Measurements from ENCODE around the gene HYAL1.

Gene HYAL1

DNA sequence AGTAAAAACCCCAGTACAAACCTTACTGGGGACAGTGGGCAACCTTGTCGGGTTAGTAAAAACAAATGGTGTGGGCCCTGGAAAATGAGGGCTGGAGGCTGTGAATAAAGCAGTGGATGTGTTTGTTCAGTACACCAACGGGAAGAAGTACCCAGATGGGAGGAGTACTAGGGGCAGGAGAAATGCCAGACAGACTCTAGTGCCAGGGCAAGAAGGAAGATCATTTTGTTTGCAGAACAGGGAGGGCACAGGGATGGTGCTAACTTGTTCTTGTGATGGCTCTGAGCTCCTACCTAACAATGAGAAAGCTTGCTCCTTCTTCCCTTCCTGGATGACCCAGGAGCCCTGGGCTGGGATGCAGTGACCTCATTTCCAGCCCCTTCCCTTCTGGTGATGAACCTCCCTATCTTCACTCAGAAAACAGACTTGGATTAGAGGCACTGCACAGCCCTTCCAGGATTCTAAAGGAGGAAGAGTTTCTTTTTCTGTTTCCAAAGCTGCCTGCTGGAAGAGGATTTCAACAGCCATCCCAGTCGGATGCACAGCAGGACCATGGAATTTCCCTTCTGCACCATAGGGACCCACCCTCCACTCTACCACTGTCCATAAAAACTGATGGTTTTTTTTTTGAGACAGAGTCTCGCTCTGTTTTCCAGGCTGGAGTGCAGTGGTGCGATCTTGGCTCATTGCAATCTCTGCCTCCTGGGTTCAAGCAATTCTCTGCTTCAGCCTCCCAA, 31.1 kb upstream of the HYAL1 start:
- no peak for DNase-seq (ENCODE audit: low read depth, low spot score)

DNA sequence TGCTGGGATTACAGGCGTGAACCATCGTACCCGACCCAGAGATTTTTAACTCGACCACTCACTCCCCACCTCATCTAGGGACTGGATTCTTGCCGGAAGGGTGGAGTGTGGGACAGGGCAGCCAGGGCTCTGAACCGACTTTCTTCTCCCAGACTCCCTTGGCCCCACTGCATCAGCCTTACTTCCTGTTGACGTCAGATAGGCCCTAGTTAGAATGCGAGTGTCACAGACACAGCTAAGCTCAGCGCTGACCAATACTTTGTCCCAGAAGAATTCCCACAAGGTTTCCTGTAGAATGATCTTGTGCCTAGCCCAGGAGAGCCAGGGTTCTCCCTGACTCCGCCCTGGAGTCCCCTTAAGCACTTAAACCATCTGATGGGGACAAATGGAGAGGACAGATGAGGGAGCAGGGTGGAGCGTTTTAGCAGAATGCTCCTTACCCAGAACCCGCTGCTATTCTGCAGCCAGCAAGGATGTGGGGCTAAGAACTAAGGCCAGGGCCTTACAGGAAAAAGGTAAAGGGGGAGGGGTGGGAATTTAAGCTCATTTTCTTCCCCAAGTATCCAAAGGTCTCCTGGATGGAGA, 30.5 kb upstream of the HYAL1 start:
- no peak for DNase-seq (ENCODE audit: low read depth, low spot score)

DNA sequence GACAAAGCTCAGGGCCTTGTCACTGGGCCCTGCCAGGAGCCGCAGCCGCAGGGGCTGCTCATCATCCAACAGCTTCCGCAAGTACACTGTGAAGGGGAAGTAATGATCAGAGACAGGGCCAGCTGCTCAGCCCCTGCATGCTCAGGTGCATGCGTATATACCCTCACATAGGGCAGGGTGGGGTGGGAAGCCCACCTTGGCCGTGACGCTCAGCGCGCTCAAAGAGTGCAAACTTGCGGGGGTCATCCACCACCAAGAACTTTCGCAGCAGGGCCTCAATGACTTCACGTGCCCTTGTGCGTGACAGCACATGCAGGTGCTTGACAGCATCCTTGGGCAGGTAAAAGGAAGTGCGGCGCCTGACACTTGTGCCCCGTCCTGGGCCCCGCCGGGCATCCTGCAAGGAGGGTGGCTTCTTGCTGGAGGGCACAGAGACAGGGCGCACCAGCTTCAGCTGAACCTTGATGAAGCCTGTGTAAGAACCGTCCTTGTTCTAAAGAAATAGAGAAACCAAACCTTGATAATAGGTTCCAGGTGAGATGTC, 28.1 kb upstream of the HYAL1 start:
- DNase-seq (ENCODE audit: low read depth, low spot score), result no peak

DNA sequence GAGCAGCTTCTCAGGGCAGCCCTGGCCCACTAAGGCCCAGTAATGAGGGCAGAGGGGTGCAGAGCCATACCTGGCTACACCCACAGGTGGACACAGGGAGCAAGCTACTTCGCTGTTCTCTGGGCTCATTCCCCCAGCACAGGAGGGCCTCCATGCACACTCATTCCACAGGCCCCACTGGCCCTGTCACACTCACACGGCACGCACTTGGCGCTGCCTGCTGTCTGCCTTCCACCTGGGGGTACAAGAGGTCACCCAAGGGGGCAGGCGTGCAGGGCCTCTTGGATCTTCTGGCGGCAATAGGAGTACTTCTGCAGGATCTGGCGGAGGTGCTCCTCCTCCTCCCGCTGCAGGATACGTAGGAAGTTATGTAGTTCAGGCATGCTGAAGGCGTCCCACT, 27.0 kb upstream of the HYAL1 start:
- no peak for DNase-seq (ENCODE audit: low read depth, low spot score)

DNA sequence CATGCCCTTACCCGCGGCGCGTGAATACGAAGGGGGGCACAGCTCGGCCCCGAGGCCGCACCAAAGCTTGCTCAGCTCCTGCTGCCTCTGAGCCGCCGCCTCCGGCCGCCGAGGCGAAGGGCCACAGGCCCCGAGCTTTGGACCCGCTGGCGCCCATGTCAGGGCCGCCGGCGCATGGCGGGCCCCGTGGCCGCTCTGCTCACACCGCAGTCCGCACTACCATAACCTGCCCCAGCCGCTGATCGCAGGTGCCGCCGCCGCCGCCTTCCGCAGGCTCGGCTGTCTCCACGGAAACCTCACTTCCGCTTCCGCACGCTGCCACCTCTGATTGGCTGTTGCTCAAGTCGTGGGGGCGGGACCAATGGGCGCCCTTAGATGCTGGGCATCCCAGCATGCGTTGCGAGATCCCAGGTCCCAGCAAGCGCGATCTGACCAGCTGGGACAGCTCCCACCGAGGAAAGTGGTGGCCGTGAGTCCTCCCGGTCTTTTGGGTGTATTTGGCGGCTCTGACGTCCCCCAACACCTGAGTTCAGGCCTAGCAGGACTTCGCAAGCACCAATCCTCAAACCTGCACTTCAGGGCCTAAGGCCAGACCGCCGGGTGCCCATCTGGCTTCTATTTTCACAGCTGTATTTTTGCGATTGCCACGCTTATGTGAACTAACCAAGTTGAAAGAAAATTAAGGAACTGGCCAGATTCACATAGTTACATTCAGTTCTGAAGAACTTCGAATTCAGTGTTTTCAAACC, 24.7 kb upstream of the HYAL1 start, which contains the start of gene TUSC2:
TUSC2 (minus strand) TSS at position 281 of the 749 bp plus-strand sequence; CDS start at position 157, 124 bp downstream.
- peak; percentile 85 for DNase-seq (ENCODE audit: low read depth, low spot score)

DNA sequence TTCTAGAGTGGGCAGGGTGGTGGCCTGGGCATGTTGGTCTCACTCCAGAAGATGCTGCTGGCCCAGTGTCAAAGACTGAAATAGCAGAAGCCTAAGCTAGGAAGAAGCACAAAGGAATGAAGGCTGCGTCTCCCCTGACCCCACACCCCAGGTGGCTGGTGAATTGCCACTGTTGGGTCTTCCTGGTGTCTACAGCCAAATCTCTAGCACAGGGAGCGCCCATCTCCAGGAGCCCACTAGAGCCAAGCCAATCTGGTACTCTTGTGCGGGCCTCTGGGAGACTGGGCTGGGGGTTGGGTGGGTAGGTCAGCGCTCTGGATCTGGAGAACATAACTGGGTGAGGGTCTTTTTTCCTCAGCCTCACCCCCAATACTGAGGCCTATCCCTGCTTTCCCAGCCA, 23.8 kb upstream of the HYAL1 start:
- DNase-seq (ENCODE audit: low read depth, low spot score), result no peak

DNA sequence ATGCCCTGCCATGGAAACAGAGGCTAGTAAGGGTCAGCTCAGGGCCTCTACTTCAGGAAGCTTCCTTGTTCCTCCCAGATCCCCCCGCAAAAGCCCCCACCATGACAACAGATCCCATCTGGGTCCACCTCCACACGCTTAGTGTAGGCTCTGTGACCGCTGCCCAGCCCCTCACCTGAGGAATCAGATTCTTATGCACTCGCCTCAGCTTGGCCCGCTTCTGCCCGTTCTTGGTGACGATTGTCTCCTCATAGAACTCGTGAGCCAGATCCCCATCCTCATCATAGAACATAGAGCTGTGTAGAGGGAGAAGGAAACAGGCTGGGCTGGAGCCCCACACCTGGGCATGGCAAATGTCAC, 22.8 kb upstream of the HYAL1 start:
- no peak for DNase-seq (ENCODE audit: low read depth, low spot score)

DNA sequence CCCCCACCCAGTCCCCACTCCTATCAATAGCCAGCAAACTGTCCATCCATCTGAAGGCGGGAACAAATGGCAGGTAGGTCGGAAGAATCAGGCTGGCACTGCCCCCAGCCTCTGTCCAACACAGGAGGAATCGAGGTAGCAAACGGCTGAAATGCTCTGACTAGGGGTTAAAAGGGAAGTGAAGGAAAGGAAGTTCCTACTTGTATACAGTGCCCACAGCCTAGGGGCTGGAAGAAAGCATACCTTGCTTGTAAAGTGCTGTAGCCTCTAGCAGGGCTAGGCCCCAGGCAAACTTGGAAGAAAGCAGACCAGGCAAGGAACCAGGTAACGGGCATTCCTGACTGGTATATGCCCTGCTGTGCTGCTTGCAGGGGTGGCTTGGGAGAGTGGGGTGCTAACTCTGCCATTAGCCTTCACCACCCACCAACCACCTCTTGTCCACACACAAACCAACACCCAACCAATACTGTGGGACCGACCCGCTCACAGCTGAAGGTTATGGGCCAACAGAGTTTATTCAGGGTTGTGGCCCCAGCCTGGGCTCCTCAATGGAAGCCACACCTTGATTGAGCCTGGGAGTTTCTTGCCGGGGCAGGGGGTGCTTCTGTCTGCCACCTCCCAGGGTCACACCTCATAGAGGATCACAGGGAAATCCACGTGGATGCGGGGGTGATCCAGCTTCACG, 22.3 kb upstream of the HYAL1 start:
- no peak for DNase-seq (ENCODE audit: low read depth, low spot score)

DNA sequence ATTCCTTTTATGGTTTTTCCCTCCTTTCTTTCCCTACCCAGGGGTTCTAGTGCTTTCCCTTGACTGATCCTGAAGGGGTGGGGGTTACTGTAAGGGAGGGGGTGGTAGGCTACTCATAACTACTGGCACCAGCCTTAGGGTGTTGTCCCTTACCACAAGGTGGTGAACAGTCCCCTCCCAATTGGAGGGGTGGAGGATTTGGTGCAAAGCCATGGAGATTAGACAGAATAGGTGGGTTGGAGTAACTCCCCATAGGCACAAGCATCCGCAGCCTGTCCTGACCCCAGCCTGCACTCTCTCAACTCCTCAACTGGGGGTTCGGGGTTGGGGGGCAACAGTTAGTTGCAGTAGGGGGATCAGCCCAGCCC, 21.7 kb upstream of the HYAL1 start:
- DNase-seq (ENCODE audit: low read depth, low spot score), result no peak

DNA sequence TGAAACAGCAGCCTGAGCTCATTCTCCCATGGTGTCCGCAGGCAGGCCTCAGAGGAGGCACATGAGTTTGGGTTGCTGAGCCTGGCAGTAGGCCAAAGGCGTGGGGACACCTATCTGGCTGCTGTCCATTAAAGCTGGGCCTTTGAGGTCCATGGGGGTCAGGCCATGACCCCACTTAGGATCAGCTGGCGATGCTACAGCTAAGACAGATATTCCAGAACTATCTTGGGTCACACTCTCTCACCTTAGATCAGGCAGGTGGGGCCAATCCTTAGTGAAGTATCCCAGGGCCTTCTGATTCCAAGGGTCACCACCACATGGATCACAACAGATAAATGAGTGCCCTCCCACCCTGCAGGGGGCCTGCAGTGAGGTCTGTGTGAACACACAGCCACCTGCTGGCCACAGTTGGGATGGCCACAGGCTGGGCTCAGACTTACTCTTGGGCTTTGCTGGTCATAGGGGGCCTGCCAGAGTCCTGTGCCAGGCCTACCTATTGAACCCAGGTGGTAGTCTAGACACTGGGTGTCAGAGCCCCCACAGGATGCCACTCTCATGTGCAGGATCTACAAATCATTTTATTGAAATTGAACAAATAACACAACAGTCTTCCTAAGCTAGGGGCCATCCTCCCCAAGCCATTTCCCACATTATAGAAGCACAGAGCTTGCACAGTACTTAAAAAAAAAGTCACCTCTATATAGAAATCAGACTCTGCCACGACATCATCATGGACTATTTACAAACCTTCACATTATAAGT, 21.2 kb upstream of the HYAL1 start:
- no peak for DNase-seq (ENCODE audit: low read depth, low spot score)

DNA sequence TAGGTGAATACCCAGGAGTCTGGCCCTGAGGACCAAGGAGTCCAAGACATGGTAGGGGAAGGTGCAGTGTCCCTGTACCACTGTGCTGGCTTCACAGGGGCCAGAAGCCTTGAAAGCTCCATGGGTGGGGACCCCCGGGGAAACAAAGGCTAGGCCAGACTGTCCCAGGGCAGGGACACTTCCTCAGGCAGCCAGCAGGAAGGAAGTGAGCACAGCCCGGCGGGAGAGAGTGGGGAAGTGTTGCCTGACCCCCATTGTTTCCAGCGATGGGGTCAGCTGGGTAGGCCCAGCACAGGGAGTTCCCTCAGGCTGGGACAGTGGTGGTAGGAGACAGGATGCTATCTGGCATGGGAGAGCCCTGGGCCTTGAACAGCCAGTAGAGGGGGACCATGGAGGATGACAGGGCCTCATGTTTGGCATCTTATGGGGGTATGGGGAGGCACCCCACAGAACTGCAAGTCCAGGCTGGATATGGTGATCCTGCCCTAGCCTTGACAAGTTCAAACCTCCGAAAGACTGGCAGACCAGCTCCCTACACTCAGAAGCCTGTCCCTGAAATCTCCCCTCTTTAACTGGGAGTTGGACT, 20.3 kb upstream of the HYAL1 start:
- no peak for DNase-seq (ENCODE audit: low read depth, low spot score)

DNA sequence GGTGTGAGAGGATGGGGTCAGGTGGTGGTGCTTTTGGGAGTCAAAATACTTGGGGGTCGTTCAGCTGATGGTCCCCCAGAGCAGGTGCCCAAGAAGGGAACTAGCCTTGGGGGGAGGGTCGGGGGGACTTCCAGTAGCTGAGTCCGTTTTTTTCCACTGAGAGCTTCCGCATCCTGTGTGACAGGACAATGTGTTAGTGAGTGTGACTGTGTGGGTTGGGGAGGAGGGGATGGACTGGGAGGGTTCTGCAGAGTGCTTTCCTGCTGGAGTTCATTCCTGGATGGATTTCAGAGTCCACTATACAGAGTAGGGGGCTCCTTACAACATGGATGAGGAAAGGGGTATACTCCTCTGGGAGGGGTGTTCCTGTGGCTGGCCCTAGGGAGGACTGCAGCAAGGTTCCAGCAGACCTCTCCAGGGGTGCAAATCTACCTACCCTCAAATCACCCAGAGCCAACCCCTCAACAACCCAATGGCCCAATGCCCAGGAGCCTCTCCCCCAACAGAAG, 19.8 kb upstream of the HYAL1 start:
- no peak for DNase-seq (ENCODE audit: low read depth, low spot score)

DNA sequence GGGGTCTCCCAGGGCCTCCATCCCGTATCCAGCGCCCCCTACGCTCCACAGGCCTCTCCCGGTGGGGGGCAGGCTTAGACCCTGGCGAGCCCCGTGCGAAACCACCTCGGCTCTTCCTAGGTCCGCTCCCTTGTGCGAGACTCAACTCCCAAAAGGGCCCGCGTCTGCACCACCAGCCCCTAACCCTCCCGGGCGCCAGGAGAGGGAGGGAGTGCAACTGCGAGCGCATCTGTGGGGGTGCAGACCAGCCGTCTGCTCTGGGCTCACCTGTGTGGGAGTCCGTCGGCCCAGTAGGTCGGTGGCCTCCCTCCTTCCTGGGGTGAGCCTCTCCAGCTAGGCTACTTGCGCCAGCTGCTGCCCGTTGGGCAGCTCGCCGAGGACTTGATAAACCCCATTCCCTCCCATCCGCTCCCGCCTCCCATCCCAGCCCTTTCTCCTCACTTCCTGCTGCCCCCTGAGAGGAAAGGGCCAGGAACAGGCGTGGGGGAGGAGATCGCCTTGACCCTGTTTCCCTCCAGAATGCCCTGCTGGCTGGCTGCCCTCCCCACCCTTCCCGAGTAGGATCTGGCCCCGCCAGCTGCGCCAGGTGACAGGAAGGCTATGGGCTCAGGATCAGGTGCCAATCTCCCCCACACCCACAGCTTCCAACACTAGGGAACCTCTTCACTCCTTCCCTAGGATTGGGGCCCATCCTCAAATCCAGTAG, 19.2 kb upstream of the HYAL1 start, which contains the start of gene HYAL2:
HYAL2 (minus strand) TSS at position 360 of the 706 bp plus-strand sequence. CDS start 2,256 bp downstream, outside the sequence.
- DNase-seq (ENCODE audit: low read depth, low spot score), result no peak

DNA sequence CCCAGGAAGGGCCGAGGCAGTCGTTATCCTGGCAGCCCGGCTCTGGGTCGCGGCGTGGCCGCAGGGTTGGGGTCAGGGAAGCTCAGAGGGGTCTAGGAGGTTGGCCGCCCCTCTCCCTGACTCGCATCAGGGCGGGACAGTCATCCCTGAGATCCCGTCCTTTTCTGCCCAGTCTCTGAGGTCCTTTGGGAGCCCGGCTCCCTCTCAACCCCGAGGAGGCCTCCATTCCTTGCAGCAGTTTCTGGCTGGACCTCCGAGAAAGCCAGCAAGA, 18.7 kb upstream of the HYAL1 start:
- no peak for DNase-seq (ENCODE audit: low read depth, low spot score)

DNA sequence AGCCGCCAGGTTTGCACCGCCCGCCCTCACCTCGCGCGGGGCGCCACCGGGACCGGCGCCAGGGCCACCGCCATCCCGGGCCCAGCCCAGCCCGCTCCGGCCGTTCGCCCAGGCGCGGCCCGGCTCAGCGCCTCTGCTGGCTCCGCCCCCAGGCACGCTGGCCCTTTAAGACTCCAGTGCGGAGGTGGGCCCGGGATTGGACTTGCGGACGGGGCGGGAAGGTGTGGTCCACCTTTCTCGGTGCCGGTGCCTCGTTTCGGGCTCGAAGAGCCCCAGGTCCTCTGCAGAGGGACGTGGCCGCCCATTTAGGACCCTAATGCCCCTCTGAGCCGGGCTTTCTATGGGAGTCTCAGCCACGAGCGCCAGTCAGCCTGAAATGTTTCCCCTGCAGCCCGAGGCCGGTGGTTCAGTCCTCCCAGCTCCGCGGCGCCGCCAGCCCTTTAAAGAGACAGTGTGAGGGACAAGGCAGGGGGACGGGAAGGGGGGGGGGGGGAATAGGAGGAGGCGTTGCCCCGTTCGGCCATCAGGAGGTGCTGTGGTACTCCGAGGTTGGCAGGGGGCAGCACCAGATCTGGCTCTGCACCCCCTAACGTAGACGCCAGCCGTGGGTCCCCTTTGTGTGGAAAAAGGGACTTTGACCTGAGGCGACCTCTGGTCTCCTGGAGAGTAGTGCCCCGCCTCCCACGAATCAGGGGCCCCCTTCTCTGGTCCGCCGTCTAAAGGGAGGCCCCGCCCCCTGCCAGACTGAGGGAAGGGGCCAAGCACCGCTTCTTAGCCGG, 18.2 kb upstream of the HYAL1 start:
- DNase-seq (ENCODE audit: low read depth, low spot score), result peak; percentile 71

DNA sequence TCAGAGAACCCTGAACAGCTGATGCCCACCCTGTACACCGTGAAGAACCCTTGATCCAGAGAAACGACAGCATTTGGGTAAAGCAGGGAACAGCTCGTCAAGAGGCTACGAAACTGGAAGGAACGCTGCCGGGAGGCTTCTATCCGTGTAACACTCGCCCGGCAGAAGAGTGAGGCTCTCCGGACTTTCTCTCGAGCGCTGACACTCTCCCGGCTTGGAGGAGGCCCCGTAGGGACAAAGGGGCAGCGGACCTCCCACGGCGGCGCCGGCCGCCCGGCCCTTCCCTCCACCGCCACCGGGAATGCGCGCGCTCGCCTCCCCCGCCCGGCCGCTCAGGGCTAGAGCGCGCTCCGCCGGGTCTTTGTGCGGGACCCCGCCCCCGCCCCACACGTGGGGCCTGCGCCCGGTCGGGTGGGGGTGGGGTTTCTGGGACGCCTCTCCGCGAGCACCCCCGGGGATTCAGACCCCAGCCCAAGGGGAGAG, 17.5 kb upstream of the HYAL1 start:
- no peak for DNase-seq (ENCODE audit: low read depth, low spot score)

DNA sequence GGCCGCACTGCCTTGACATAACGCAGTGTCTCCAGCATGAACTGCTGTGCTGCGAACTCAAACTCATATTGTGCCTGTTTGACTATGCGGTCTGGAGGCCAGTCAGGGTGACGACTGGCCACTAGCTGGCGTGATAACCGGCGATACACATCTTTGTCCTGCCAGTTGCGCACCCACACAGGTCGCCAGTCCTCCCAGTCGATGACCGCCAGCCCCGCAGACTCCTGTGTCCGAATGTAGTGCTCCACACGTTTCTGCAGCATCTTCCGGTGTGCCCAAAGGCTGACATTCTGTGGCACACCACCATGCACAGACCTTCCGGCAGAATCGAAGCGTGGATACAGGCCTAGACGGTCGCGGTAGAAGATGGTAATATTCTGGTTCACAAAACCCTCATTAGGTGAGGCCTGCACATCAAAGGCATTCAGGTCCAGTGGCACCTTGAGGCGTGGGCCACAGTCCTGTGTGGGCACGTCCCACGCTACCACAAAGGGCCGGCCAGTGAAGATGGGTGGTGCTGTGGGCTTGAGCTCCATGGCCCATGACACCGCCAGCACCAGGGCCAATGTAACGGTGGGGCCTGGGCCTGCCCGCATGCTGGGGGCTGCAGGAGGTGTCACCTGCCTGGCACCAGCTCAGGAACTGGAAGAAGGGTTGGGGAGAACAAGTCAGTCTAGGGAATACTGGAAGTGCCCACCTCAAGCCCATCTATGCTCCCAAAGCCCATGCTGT, 16.7 kb upstream of the HYAL1 start:
- DNase-seq (ENCODE audit: low read depth, low spot score), result no peak

DNA sequence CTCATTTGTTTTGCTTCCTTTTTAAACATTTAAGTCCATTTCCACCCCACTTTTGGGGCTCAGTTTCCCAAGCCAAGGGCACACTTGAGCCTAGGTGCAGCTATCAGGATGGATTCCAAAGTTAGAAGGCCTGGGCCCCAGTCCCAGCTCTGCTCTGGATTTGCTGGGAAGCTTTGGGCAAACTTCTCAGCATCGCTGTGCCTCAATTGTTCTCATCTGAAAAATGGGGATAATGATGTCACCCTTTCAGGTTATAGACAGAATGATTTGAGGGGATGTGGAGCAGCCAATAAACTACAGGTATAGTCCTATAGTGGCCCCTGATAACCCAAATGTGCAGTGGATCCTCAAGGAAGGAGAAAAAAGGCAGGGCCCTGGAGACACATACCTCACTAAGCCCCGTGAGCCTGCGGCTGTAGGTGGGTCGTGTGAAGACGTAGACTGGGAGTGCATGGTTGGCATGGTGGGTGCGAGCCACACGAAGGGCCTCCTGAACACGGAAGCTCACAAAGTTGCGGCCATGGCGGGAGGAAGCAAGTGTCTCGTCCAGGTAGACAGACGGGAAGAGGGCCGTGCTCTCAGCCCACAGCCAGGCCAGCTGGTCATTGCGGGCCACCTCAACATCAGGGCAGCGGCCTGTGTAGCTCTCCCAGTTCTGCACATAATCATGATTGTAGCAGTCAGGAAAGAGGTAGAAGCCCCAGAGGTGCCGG, 16.0 kb upstream of the HYAL1 start:
- DNase-seq (ENCODE audit: low read depth, low spot score), result no peak

Measured in brain pericyte (primary cell).